H9 (cell line): ENCODE measurements around the gene MYT1. TPM values are rescaled to one million over a fixed set of nuclear protein-coding genes. Genes with fewer than 3 reads are reported as not detected.

Experiments used
- DNase-seq: peaks from one replicate; pipeline ENCODE4 v3.0.0-alpha.2; 2017
- H2AFZ ChIP-seq: one replicate; pipeline ENCODE4 v1.6.1; 2013; ENCODE audit warnings: mild to moderate bottlenecking, low read length, control low read depth, moderate library complexity
- H2AK5ac ChIP-seq: 2 replicates; pipeline ENCODE4 v1.6.1; 2013; ENCODE audit warnings: low read length, control low read depth, mixed read lengths; ENCODE audit not compliant: insufficient read length
- H2BK120ac ChIP-seq: one replicate; pipeline ENCODE4 v1.6.1; 2013; ENCODE audit warnings: low read depth, mild to moderate bottlenecking, low read length, control low read depth, inconsistent platforms; ENCODE audit not compliant: poor library complexity, severe bottlenecking
- H2BK12ac ChIP-seq: 2 replicates; pipeline ENCODE4 v1.6.1; 2013; ENCODE audit warnings: low read length, control low read depth, mixed read lengths, low read depth; ENCODE audit not compliant: insufficient read length
- H2BK15ac ChIP-seq: 2 replicates; pipeline ENCODE4 v1.6.1; 2013; ENCODE audit warnings: low read depth, low read length, control low read depth
- H2BK20ac ChIP-seq: one replicate; pipeline ENCODE4 v1.6.1; 2013; ENCODE audit warnings: low read depth, mild to moderate bottlenecking, low read length, control low read depth, inconsistent platforms; ENCODE audit not compliant: poor library complexity, severe bottlenecking
- H2BK5ac ChIP-seq: 2 replicates; pipeline ENCODE4 v1.6.1; 2013; ENCODE audit warnings: low read length, control low read depth, mixed read lengths; ENCODE audit not compliant: insufficient read length
- H3K14ac ChIP-seq: 2 replicates; pipeline ENCODE4 v1.6.1; 2013; ENCODE audit warnings: low read length, control low read depth; ENCODE audit not compliant: insufficient read depth
- H3K18ac ChIP-seq: 2 replicates; pipeline ENCODE4 v1.6.1; 2013; ENCODE audit warnings: low read depth, mild to moderate bottlenecking, mixed read lengths, low read length, control low read depth; ENCODE audit not compliant: insufficient read length
- H3K23ac ChIP-seq: 2 replicates; pipeline ENCODE4 v1.6.1; 2013; ENCODE audit warnings: low read length, control low read depth, mixed read lengths, low read depth; ENCODE audit not compliant: insufficient read length
- H3K23me2 ChIP-seq: 2 replicates; pipeline ENCODE4 v1.6.1; 2013; ENCODE audit warnings: low read depth, mild to moderate bottlenecking, mixed read lengths, low read length, control low read depth; ENCODE audit not compliant: insufficient read length, poor library complexity, severe bottlenecking
- H3K27ac ChIP-seq: 2 replicates; pipeline ENCODE4 v1.5.1; 2013; ENCODE audit warnings: low read length, control low read depth, mixed read lengths, low read depth; ENCODE audit not compliant: insufficient read length
- H3K27me3 ChIP-seq: 2 replicates; pipeline ENCODE4 v1.6.1; 2013; ENCODE audit warnings: low read length, control low read depth, inconsistent platforms; ENCODE audit not compliant: insufficient read depth
- H3K4ac ChIP-seq: 2 replicates; pipeline ENCODE4 v1.6.1; 2013; ENCODE audit warnings: low read depth, mild to moderate bottlenecking, control low read depth, inconsistent platforms, low read length, moderate library complexity
- H3K4me1 ChIP-seq: 2 replicates; pipeline ENCODE4 v1.6.1; 2013; ENCODE audit warnings: low read length, control low read depth, inconsistent platforms; ENCODE audit not compliant: insufficient read depth
- H3K4me2 ChIP-seq: 2 replicates; pipeline ENCODE4 v1.6.1; 2013; ENCODE audit warnings: low read length, control low read depth, mixed read lengths; ENCODE audit not compliant: insufficient read length, insufficient read depth
- H3K56ac ChIP-seq: 2 replicates; pipeline ENCODE4 v1.6.1; 2013; ENCODE audit warnings: low read depth, mild to moderate bottlenecking, mixed read lengths, low read length, control low read depth; ENCODE audit not compliant: insufficient read length
- H3K79me1 ChIP-seq: 2 replicates; pipeline ENCODE4 v1.6.1; 2013; ENCODE audit warnings: low read depth, mild to moderate bottlenecking, moderate library complexity, low read length, control low read depth, inconsistent platforms; ENCODE audit not compliant: insufficient read depth, poor library complexity, severe bottlenecking
- H3K79me2 ChIP-seq: 2 replicates; pipeline ENCODE4 v1.6.1; 2013; ENCODE audit warnings: low read length, control low read depth, inconsistent platforms; ENCODE audit not compliant: insufficient read depth
- H3K9ac ChIP-seq: 2 replicates; pipeline ENCODE4 v1.6.1; 2013; ENCODE audit warnings: low read length, control low read depth, mixed read lengths; ENCODE audit not compliant: insufficient read length; ENCODE audit errors: extremely low read depth
- H3K9me3 ChIP-seq: one replicate; pipeline ENCODE4 v1.6.1; 2013; ENCODE audit warnings: low read depth, low read length, inconsistent platforms; ENCODE audit not compliant: control insufficient read depth
- H3T11ph ChIP-seq: one replicate; pipeline ENCODE4 v1.6.1; 2013; ENCODE audit warnings: mild to moderate bottlenecking, low read length, control low read depth, inconsistent platforms
- H4K20me1 ChIP-seq: one replicate; pipeline ENCODE4 v1.6.1; 2013; ENCODE audit not compliant: control insufficient read depth, insufficient read length, insufficient read depth
- H4K5ac ChIP-seq: 2 replicates; pipeline ENCODE4 v1.6.1; 2013; ENCODE audit warnings: low read depth, mild to moderate bottlenecking, mixed read lengths, low read length, control low read depth; ENCODE audit not compliant: insufficient read length
- H4K8ac ChIP-seq: replicated peaks from 2 replicates; pipeline ENCODE4 v1.6.1; 2013; ENCODE audit warnings: low read length, control low read depth, mixed read lengths, low read depth; ENCODE audit not compliant: insufficient read length
- H4K91ac ChIP-seq: 2 replicates; pipeline ENCODE4 v1.6.1; 2013; ENCODE audit warnings: low read depth, mild to moderate bottlenecking, moderate library complexity, mixed read lengths, low read length, control low read depth; ENCODE audit not compliant: insufficient read length
- H3K27ac Mint-ChIP-seq, 3 experiments: 2 replicates in 2 of 3; 3 replicates in 1 of 3; pipeline ENCODE4 v1.8.0; 2020 to 2021; ENCODE audit warnings: mixed read lengths in 3 of 3, mild to moderate bottlenecking in 1 of 3, moderate library complexity in 1 of 3
- H3K27me3 Mint-ChIP-seq: 2 replicates; pipeline ENCODE4 v1.8.0; 2021; ENCODE audit warnings: low read depth, mild to moderate bottlenecking, moderate library complexity, mixed read lengths
- H3K36me3 Mint-ChIP-seq, 3 experiments: 2 replicates in 2 of 3; 3 replicates in 1 of 3; pipeline ENCODE4 v1.8.0; 2020 to 2021; ENCODE audit warnings: low read depth in 3 of 3, mixed read lengths in 3 of 3; ENCODE audit not compliant: insufficient read depth in 1 of 3
- H3K4me1 Mint-ChIP-seq, 2 experiments: 2 replicates each; pipeline ENCODE4 v1.8.0; 2020; ENCODE audit warnings: mixed read lengths in 2 of 2
- H3K4me3 Mint-ChIP-seq, 2 experiments: 2 replicates in 1 of 2; 3 replicates in 1 of 2; pipeline ENCODE4 v1.8.0; 2020 to 2021; ENCODE audit warnings: mild to moderate bottlenecking in 2 of 2, mixed read lengths in 2 of 2, moderate library complexity in 1 of 2
- H3K9me3 Mint-ChIP-seq, 2 experiments: 2 replicates in 1 of 2; 3 replicates in 1 of 2; pipeline ENCODE4 v1.8.0; 2020; ENCODE audit warnings: mild to moderate bottlenecking in 2 of 2, mixed read lengths in 2 of 2, moderate library complexity in 1 of 2
- WGBS: extraction: QIAGEN DNeasy Blood & Tissue Kit; methylation state at CpG from one replicate; pipeline ENCODE4 v1.1.7; 2013; ENCODE audit warnings: missing lambda C conversion rate, low lambda C conversion rate, mixed read lengths; ENCODE audit not compliant: insufficient read length; ENCODE audit errors: extremely low coverage; 5-methylcytosine and 5-hydroxymethylcytosine counted together
- total RNA-seq: library from RNA; stranded (reverse); gene quantifications from 2 replicates; pipeline ENCODE4 v1.2.1, GENCODE V29; 2021
- TF ChIP-seq, protein P1 (sequence below): fragments of 200-600 bp; sonication (generic); conservative IDR thresholded peaks from 3 replicates; pipeline ENCODE4 v1.8.0; 2021; ENCODE audit warnings: antibody characterized with exemption, mild to moderate bottlenecking

MYT1 gene
- total RNA-seq, 1 experiment from 2014 or later: 0.79 TPM

DNA sequence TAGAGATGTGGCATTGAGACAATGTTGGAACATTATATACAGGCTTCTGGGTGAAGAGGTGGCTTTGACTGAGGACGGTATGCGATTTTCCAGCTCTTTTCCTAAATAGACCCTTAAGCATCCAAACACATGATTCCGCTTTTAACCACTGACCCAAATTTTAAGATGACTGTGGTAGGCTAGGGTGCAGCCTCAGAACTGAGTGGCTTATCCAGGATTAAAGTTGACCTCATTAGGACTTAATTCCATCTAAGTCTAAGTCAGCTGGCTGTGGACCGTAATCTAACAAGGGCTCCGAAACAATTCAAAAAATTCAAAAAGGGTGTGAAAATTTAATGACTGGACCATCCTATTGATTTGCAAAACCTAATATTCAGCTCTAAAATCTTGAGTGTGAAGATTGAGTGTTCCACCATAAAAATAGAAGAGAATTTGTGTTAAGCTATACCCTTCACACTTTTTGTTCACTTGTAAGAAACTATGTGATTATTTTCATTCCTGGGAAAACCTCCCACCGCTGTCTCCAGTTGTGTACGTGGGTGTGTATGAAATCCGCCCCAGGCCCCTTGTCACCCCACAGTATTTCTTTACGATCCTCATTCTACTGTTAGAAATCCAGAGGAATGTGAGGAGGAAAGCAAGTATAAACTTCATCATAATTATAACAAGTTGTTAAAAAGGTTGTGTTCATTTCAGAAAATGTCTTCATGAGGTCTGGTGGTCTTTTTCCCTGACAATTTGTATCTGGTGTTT lies 94.0 kb downstream of the MYT1 start:
- Histone ChIP-seq H3K27me3 (no peaks in the 10 kb centered on the region; the same call in 1 of the 2 replicates), H4K8ac (no peak overlapping the region), H4K91ac (no peak overlapping the region), H3K4me1 (no peaks in the 10 kb centered on the region), H2BK5ac (no peak overlapping the region), H4K5ac (no peak overlapping the region), H3K9ac (no peak overlapping the region), H2AFZ (no peak overlapping the region), H3K23me2 (peaks cover 12% of the 10 kb centered on the region), H3K9me3 (no peaks in the 10 kb centered on the region), H2BK12ac (no peak overlapping the region), H3K4me2 (no peak overlapping the region), H2AK5ac (no peak overlapping the region), H2BK120ac (no peak overlapping the region), H3K79me1 (peaks cover 3% of the 10 kb centered on the region), H3K27ac (no peak overlapping the region), H3K18ac (no peak overlapping the region), H3K4ac (no peak overlapping the region), H3K79me2 (peaks cover 5% of the 10 kb centered on the region; the same call in 1 of the 2 replicates), H2BK15ac (no peak overlapping the region), H2BK20ac (no peak overlapping the region), H3T11ph (no peak overlapping the region), H3K56ac (no peak overlapping the region), H3K14ac (no peak overlapping the region), H4K20me1 (no peaks in the 10 kb centered on the region), H3K23ac (no peak overlapping the region)
- no peak for DNase-seq
- Mint-ChIP-seq H3K4me1 (peaks cover 32 to 35% of the 10 kb centered on the region in 2 experiments), H3K27ac (peak overlapping the region in 1 of 3 experiments; percentile 59; a peak in 1 of 7 replicates), H3K36me3 (peaks cover 0 to 11% (median 0%) of the 10 kb centered on the region in 3 experiments; a peak in 3 of 7 replicates), H3K9me3 (no peaks in the 10 kb centered on the region), H3K4me3 (no peak overlapping the region), H3K27me3 (0 out of 2 replicates have a peak, but pooled peaks cover under 1% of the 10 kb centered on the region)
- WGBS: no CpG with 5 or more reads among the region's 9 CpGs
- TF ChIP-seq, protein P1, sequence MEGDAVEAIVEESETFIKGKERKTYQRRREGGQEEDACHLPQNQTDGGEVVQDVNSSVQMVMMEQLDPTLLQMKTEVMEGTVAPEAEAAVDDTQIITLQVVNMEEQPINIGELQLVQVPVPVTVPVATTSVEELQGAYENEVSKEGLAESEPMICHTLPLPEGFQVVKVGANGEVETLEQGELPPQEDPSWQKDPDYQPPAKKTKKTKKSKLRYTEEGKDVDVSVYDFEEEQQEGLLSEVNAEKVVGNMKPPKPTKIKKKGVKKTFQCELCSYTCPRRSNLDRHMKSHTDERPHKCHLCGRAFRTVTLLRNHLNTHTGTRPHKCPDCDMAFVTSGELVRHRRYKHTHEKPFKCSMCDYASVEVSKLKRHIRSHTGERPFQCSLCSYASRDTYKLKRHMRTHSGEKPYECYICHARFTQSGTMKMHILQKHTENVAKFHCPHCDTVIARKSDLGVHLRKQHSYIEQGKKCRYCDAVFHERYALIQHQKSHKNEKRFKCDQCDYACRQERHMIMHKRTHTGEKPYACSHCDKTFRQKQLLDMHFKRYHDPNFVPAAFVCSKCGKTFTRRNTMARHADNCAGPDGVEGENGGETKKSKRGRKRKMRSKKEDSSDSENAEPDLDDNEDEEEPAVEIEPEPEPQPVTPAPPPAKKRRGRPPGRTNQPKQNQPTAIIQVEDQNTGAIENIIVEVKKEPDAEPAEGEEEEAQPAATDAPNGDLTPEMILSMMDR: no peak
